ENCODE results near the gene COL23A1.

- no peak for TF ChIP-seq POLR2AphosphoS5 (IDR thresholded peaks at IDR 0.05; ENCODE audit: borderline replicate concordance, low read depth, low read length)
- no peak for TF ChIP-seq EZH2 (IDR thresholded peaks at IDR 0.05)
These were observed 5.6 kb upstream of the COL23A1 start for GRCh38 chr5:178595750-178596149.

Data from SK-N-MC (cell line).